ENCODE measurements around the gene ZDHHC5.

GRCh38 chr11:57709802-57710367, 42.0 kb downstream of the ZDHHC5 start:
- TF ChIP-seq CTCF (IDR thresholded peaks at IDR 0.05) (no peak), EZH2 (IDR thresholded peaks at IDR 0.05; ENCODE audit: borderline replicate concordance, insufficient read depth, low read depth, low read length, poor library complexity, severe bottlenecking) (no peak)
